Activated naive CD4-positive, alpha-beta T cell treated with anti-CD3 and anti-CD28 coated beads, Interleukin-2, amount 50 U/mL, for 24 hours (primary cell): ENCODE measurements around the gene GADD45B.
"Not testable (repeated sequence)": the region's sequence is repeated elsewhere in the genome, so short reads cannot be mapped to it uniquely, and the experiment has no call there.

Experiments
- H3K27ac Mint-ChIP-seq: one replicate; pipeline ENCODE4 v1.8.0; 2021; ENCODE audit warnings: mild to moderate bottlenecking, mixed read lengths
- H3K27me3 Mint-ChIP-seq: one replicate; pipeline ENCODE4 v1.8.0; 2021; ENCODE audit warnings: mixed read lengths
- H3K36me3 Mint-ChIP-seq: one replicate; pipeline ENCODE4 v1.8.0; 2021; ENCODE audit warnings: mixed read lengths
- H3K4me1 Mint-ChIP-seq: one replicate; pipeline ENCODE4 v1.8.0; 2021; ENCODE audit warnings: mixed read lengths
- H3K4me3 Mint-ChIP-seq: one replicate; pipeline ENCODE4 v1.8.0; 2021; ENCODE audit warnings: mild to moderate bottlenecking, mixed read lengths
- H3K9me3 Mint-ChIP-seq: one replicate; pipeline ENCODE4 v1.8.0; 2021; ENCODE audit warnings: mixed read lengths

GADD45B gene

GRCh38 chr19:2457394-2458037 is 18.4 kb upstream of the GADD45B start:
- Mint-ChIP-seq H3K27me3 (no peaks in the 10 kb centered on the region), H3K4me3 (peak overlapping the region; percentile 89), H3K27ac (peak overlapping the region; percentile 93), H3K9me3 (no peaks in the 10 kb centered on the region), H3K36me3 (no peaks in the 10 kb centered on the region), H3K4me1 (peaks cover 25% of the 10 kb centered on the region)

- H3K9me3 Mint-ChIP-seq, result no peaks in the 10 kb centered on the region
- H3K4me3 Mint-ChIP-seq, result no peak overlapping the region
- H3K4me1 Mint-ChIP-seq, result peaks cover 25% of the 10 kb centered on the region
- H3K27ac Mint-ChIP-seq, result no peak overlapping the region
- H3K27me3 Mint-ChIP-seq, result no peaks in the 10 kb centered on the region
- no peaks in the 10 kb centered on the region for H3K36me3 Mint-ChIP-seq
These were observed 17.9 kb upstream of the GADD45B start for GRCh38 chr19:2458054-2458453.

- H3K27ac Mint-ChIP-seq, H3K27me3 Mint-ChIP-seq, H3K36me3 Mint-ChIP-seq, H3K4me3 Mint-ChIP-seq, H3K9me3 Mint-ChIP-seq: not testable (repeated sequence)
- H3K4me1 Mint-ChIP-seq, result peaks cover 25% of the 10 kb centered on the region
These were observed 17.2 kb upstream of the GADD45B start for GRCh38 chr19:2458776-2459175.

- H3K36me3 Mint-ChIP-seq, result no peaks in the 10 kb centered on the region
- no peaks in the 10 kb centered on the region for H3K9me3 Mint-ChIP-seq
- H3K4me3 Mint-ChIP-seq, result no peak overlapping the region
- H3K4me1 Mint-ChIP-seq, result peaks cover 12% of the 10 kb centered on the region
- H3K27ac Mint-ChIP-seq, result no peak overlapping the region
- no peaks in the 10 kb centered on the region for H3K27me3 Mint-ChIP-seq
These were observed 15.7 kb upstream of the GADD45B start for GRCh38 chr19:2460245-2460644.

GRCh38 chr19:2461751-2462634 is 13.9 kb upstream of the GADD45B start:
- Mint-ChIP-seq H3K27ac (no peak overlapping the region), H3K4me1 (peaks cover 12% of the 10 kb centered on the region), H3K9me3 (no peaks in the 10 kb centered on the region)

GRCh38 chr19:2462635-2463421 is 13.1 kb upstream of the GADD45B start:
- H3K36me3 Mint-ChIP-seq, result no peaks in the 10 kb centered on the region
- H3K27me3 Mint-ChIP-seq, result no peaks in the 10 kb centered on the region
- H3K4me3 Mint-ChIP-seq, result no peak overlapping the region
- peaks cover 9% of the 10 kb centered on the region for H3K4me1 Mint-ChIP-seq
- H3K9me3 Mint-ChIP-seq, result no peaks in the 10 kb centered on the region
- H3K27ac Mint-ChIP-seq, result no peak overlapping the region

More at GRCh38 chr19:2461751-2462634, 13.9 kb upstream of the GADD45B start:
- Mint-ChIP-seq H3K36me3 (no peaks in the 10 kb centered on the region), H3K4me3 (peak overlapping the region; percentile 82), H3K27me3 (no peaks in the 10 kb centered on the region)

GRCh38 chr19:2463694-2464093 is 12.2 kb upstream of the GADD45B start:
- not testable (repeated sequence) for H3K36me3 Mint-ChIP-seq, H3K27ac Mint-ChIP-seq, H3K27me3 Mint-ChIP-seq, H3K4me3 Mint-ChIP-seq, H3K9me3 Mint-ChIP-seq, H3K4me1 Mint-ChIP-seq

GRCh38 chr19:2464389-2464788 is 11.5 kb upstream of the GADD45B start:
- Mint-ChIP-seq H3K27me3 (no peaks in the 10 kb centered on the region), H3K4me3 (no peak overlapping the region), H3K36me3 (no peaks in the 10 kb centered on the region), H3K27ac (no peak overlapping the region), H3K9me3 (no peaks in the 10 kb centered on the region), H3K4me1 (peaks cover 11% of the 10 kb centered on the region)

- Mint-ChIP-seq H3K4me1 (peaks cover 7% of the 10 kb centered on the region), H3K4me3 (no peak overlapping the region), H3K27ac (no peak overlapping the region), H3K27me3 (no peaks in the 10 kb centered on the region), H3K36me3 (no peaks in the 10 kb centered on the region), H3K9me3 (no peaks in the 10 kb centered on the region)
These were observed 7.3 kb upstream of the GADD45B start for GRCh38 chr19:2468596-2468995.

- Mint-ChIP-seq H3K27me3 (no peaks in the 10 kb centered on the region), H3K4me1 (peaks cover 7% of the 10 kb centered on the region), H3K27ac (no peak overlapping the region), H3K9me3 (no peaks in the 10 kb centered on the region), H3K4me3 (no peak overlapping the region), H3K36me3 (no peaks in the 10 kb centered on the region)
These were observed 6.6 kb upstream of the GADD45B start for GRCh38 chr19:2469102-2469914.

GRCh38 chr19:2469915-2470200 is 6.1 kb upstream of the GADD45B start:
- not testable (repeated sequence) for H3K27ac Mint-ChIP-seq, H3K4me1 Mint-ChIP-seq, H3K36me3 Mint-ChIP-seq, H3K9me3 Mint-ChIP-seq, H3K4me3 Mint-ChIP-seq, H3K27me3 Mint-ChIP-seq

GRCh38 chr19:2474232-2475017 is 1.5 kb upstream of the GADD45B start:
- H3K9me3 Mint-ChIP-seq, result no peaks in the 10 kb centered on the region
- no peaks in the 10 kb centered on the region for H3K27me3 Mint-ChIP-seq
- peak overlapping the region; percentile 86 for H3K4me3 Mint-ChIP-seq
- peak overlapping the region; percentile 87 for H3K27ac Mint-ChIP-seq
- H3K4me1 Mint-ChIP-seq, result peaks cover 25% of the 10 kb centered on the region
- H3K36me3 Mint-ChIP-seq, result peaks cover 9% of the 10 kb centered on the region

GRCh38 chr19:2475018-2475701 is 767 bp upstream of the GADD45B start:
- peaks cover 21% of the 10 kb centered on the region for H3K4me1 Mint-ChIP-seq
- no peaks in the 10 kb centered on the region for H3K27me3 Mint-ChIP-seq
- H3K4me3 Mint-ChIP-seq, result peak overlapping the region; percentile 86
- peaks cover 9% of the 10 kb centered on the region for H3K36me3 Mint-ChIP-seq
- H3K9me3 Mint-ChIP-seq, result no peaks in the 10 kb centered on the region
- H3K27ac Mint-ChIP-seq, result peak overlapping the region; percentile 87

- Mint-ChIP-seq H3K27me3 (no peaks in the 10 kb centered on the region), H3K9me3 (no peaks in the 10 kb centered on the region), H3K36me3 (peaks cover 9% of the 10 kb centered on the region), H3K27ac (peak overlapping the region; percentile 70), H3K4me1 (peaks cover 21% of the 10 kb centered on the region), H3K4me3 (peak overlapping the region; percentile 95)
These were observed 669 bp downstream of the GADD45B start for GRCh38 chr19:2476451-2477140.
